GM18511 (cell line): Measurements from ENCODE around the gene BRPF1.

ENCODE experiments used
- ATAC-seq: cut with Tn5 transposase; IDR thresholded peaks from one replicate; pipeline ENCODE4 v1.9.1; 2021; ENCODE audit warnings: mild to moderate bottlenecking, moderate library complexity; ENCODE audit not compliant: unreplicated experiment

The BRPF1 gene

GRCh38 chr3:9700536-9700935 is 31.0 kb upstream of the BRPF1 start:
- no peak for ATAC-seq

GRCh38 chr3:9701006-9701405 is 30.5 kb upstream of the BRPF1 start:
- ATAC-seq: no peak

GRCh38 chr3:9701711-9702110 is 29.8 kb upstream of the BRPF1 start:
- no peak for ATAC-seq

GRCh38 chr3:9703240-9703639 is 28.3 kb upstream of the BRPF1 start:
- ATAC-seq: no peak

GRCh38 chr3:9703736-9704346 is 27.7 kb upstream of the BRPF1 start, which contains the start of gene CPNE9:
Gene CPNE9 (plus strand): TSS chr3:9703833. CDS start chr3:9703997, 164 bp downstream.
- no peak for ATAC-seq

- no peak for ATAC-seq
Observed at GRCh38 chr3:9704347-9705322, 26.9 kb upstream of the BRPF1 start.

GRCh38 chr3:9710174-9710739 is 21.3 kb upstream of the BRPF1 start:
- no peak for ATAC-seq

GRCh38 chr3:9712415-9712814 is 19.1 kb upstream of the BRPF1 start:
- ATAC-seq: no peak

- ATAC-seq: no peak
Observed at GRCh38 chr3:9713142-9713541, 18.4 kb upstream of the BRPF1 start.

GRCh38 chr3:9715136-9715535 is 16.4 kb upstream of the BRPF1 start:
- ATAC-seq: no peak

GRCh38 chr3:9715764-9716437 is 15.6 kb upstream of the BRPF1 start:
- no peak for ATAC-seq

- no peak for ATAC-seq
Observed at GRCh38 chr3:9716801-9717555, 14.6 kb upstream of the BRPF1 start.

- no peak for ATAC-seq
Observed at GRCh38 chr3:9717563-9717962, 14.0 kb upstream of the BRPF1 start.

GRCh38 chr3:9718118-9718517 is 13.4 kb upstream of the BRPF1 start:
- ATAC-seq: no peak

GRCh38 chr3:9721015-9721699 is 10.4 kb upstream of the BRPF1 start:
- no peak for ATAC-seq

- no peak for ATAC-seq
Observed at GRCh38 chr3:9721700-9722060, 9.9 kb upstream of the BRPF1 start.

GRCh38 chr3:9725775-9726515 is 5.6 kb upstream of the BRPF1 start:
- no peak for ATAC-seq

- ATAC-seq: no peak
Observed at GRCh38 chr3:9727041-9727595, 4.4 kb upstream of the BRPF1 start.

GRCh38 chr3:9727743-9728142 is 3.8 kb upstream of the BRPF1 start:
- ATAC-seq: no peak
